GM10248 (cell line): ENCODE results near the gene TWIST1.

Experiments
- CTCF ChIA-PET: fragments of 300-600 bp; sonication (Branson Sonifier 250); formaldehyde crosslinking; extraction: SDS; loops from one replicate; lab custom pipeline; 2021; ENCODE audit warnings: antibody characterized with exemption; lab: Yijun Ruan, JAX
- POLR2A ChIA-PET: fragments of 350-650 bp; sonication (Branson Sonifier 250); formaldehyde crosslinking; extraction: SDS; loops from one replicate; lab custom pipeline; 2020; ENCODE audit warnings: antibody characterized with exemption; lab: Yijun Ruan, JAX
- DNase-seq: peaks from one replicate; pipeline ENCODE4 v3.0.0; 2012; ENCODE audit errors: extremely low spot score
- CTCF ChIP-seq: IDR thresholded peaks from 2 replicates; pipeline ENCODE4 v1.5.1; 2012; ENCODE audit warnings: mild to moderate bottlenecking, low read depth; ENCODE audit errors: extremely low read depth, missing control alignments, control extremely low read depth

Gene TWIST1

GRCh38 chr7:19139706-19140327, 22.4 kb upstream of the TWIST1 start:
- CTCF ChIA-PET: interaction anchor here (1.2 kb wide), 1 partner anchor 17 kb away, joined by 3 read pairs; no protein-coding TSS in a partner anchor
- TF ChIP-seq CTCF: no peak
- POLR2A ChIA-PET: no interaction called here
- no peak for DNase-seq

- CTCF ChIA-PET: interaction anchor here (2.1 kb wide), 1 partner anchor 11 kb away, joined by 7 read pairs; no protein-coding TSS in a partner anchor
These were observed 16.4 kb upstream of the TWIST1 start for GRCh38 chr7:19133886-19134285.

GRCh38 chr7:19133390-19133789, 16.0 kb upstream of the TWIST1 start:
- ChIA-PET CTCF (interaction anchor here (1.1 to 2.1 kb wide), 2 partner anchors 11 to 576 kb away, joined by 3 to 7 read pairs; partner anchors contain the start of gene POLR1F), POLR2A (no interaction called here)
- no peak for TF ChIP-seq CTCF
- no peak for DNase-seq

More at GRCh38 chr7:19133886-19134285, 16.4 kb upstream of the TWIST1 start:
- POLR2A ChIA-PET: no interaction called here
- no peak for TF ChIP-seq CTCF
- no peak for DNase-seq

GRCh38 chr7:19128856-19129255, 11.4 kb upstream of the TWIST1 start:
- no peak for DNase-seq
- POLR2A ChIA-PET: no interaction called here
- CTCF ChIA-PET: no interaction called here
- TF ChIP-seq CTCF: no peak

- CTCF ChIA-PET: interaction anchor here (0.7 to 1.7 kb wide), 3 partner anchors 9 to 17 kb away, joined by 3 to 7 read pairs (median 3); no protein-coding TSS in a partner anchor
- POLR2A ChIA-PET: no interaction called here
- peak; percentile 49 for TF ChIP-seq CTCF
- no peak for DNase-seq
These were observed 4.6 kb upstream of the TWIST1 start for GRCh38 chr7:19121977-19122588.

- no peak for TF ChIP-seq CTCF
- DNase-seq: no peak
- CTCF ChIA-PET: interaction anchor here (1.1 kb wide), 1 partner anchor 23 kb away, joined by 3 read pairs; no protein-coding TSS in a partner anchor
- POLR2A ChIA-PET: no interaction called here
These were observed 2.5 kb upstream of the TWIST1 start for GRCh38 chr7:19119870-19120486.
